ENCODE results near the gene MMS19.
"Not testable (repeated sequence)": the region's sequence is repeated elsewhere in the genome, so short reads cannot be mapped to it uniquely, and the experiment has no call there.

The MMS19 gene

GRCh38 chr10:97502916-97503315 is 4.7 kb upstream of the MMS19 start:
- no peak for DNase-seq

- no peak for DNase-seq
Measured at GRCh38 chr10:97500297-97500575, 2.0 kb upstream of the MMS19 start.

DNA sequence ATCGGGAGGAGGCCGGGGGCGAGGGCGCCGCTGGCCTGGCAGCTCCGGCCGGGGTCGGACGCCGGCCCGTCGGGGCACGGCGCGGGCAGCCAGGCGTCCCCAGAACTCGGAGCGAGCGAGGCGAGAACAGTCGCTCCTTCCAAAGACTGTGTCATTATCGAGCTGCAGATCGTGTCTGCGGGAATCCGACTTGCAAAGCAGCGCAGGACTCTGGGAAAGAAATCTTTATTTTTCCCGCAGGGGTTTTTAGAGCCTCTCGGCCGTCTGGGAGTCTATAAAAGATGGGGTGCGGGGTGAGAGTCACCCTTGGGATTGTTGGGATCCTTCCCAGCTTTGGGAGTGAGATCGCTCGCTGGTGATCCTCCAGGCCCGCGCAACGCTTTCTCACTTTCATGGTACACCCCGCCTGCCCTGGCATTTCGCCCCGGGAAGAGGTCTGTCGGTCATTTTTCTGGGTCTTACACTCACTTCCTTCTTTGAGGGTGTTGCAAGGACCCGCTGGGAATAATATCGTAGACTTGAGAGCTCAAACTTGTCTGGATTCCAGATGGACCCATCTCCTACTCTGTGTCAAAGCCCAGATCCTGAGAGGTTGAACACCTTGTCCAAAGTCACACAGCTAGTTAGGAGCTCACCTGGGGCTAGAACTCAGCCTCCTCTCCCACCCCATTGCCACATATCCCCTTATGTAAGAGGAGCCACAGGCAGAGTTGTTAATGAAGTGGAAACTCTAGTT is 1.5 kb upstream of the MMS19 start:
- DNase-seq: no peak

GRCh38 chr10:97498841-97499560 is 779 bp upstream of the MMS19 start, which contains the start of gene UBTD1:
TSS of gene UBTD1 (plus strand) at chr10:97498924. CDS start at chr10:97499204, 280 bp downstream.
- DNase-seq: no peak

DNA sequence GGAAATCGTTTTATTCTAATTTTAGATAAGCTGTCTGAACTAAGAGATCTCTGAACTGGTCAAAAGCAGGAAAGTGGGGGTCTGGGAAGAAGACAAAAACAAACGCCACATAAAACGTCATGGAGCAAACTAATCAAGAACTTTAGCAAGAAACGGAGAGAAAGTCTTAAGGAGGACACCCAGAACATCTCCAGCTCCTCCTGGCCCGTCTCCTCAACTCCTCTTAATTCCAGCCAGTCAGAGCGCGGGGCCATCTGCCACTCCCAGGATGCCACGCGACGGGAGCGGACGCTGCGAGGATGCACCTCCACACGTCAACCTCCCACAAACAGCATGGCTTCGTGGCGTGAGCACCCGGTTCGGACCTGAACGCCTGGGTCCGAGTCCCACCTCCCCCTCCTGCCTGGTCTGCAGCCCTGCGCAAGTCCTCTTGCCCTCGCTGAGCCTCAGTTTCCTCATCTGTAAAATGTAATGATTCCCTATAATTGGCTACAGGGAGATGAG is 598 bp downstream of the MMS19 start:
- DNase-seq: peak; percentile 73

DNA sequence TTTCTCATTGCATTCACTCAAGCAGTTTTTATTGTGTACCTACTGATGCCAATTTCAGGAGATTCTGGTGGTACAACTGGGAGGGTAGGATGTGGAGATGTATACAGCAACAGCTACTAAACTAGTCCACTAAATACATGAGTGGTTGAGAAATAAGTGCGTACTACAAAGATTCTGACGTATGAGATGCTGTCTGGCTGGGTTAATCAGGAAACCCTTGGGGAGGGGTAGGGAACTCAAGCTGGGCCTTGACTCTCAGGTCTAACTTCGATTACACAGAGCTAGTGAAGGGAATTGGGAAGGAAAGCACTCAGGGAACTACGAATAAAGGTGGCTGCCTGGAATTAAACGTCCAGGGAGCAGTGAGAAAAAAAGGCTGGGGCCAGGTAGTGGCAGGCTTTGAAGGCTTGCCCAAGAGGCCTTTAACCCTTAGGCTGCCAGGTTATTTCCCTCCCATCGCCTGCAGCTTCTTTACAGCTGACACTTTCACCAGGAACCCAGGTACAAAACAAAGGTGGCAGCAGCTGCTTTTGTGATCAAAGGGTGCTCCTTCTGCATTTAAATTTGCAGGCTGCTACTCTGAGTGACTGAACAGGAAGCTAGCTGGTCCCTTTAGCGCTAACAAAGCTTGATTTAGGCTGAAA is 3.2 kb downstream of the MMS19 start:
- DNase-seq: no peak

GRCh38 chr10:97494151-97494550 is 4.1 kb downstream of the MMS19 start:
- no peak for DNase-seq

DNA sequence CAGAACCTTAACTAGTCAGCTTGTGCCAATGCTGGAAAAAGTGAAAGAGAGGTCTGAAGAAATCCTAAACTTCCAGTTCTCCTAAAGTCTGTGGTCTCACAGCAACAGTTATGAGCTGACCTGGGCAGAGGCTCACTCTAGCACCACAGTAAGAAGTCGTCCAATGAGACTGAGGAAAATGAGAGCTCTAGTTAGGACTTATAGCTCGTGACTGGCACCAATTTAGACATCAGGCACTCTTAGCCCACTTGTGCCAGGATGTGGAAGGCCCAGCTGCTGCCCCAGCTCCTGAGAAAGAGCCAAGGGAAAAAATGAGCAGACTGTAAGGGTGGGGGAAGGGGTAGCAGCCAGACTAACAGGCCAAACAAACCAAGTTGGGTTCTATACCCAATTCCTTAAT is 7.6 kb downstream of the MMS19 start:
- DNase-seq: no peak

- no peak for DNase-seq
Measured at GRCh38 chr10:97485647-97486281, 12.5 kb downstream of the MMS19 start.

GRCh38 chr10:97483921-97484320 is 14.3 kb downstream of the MMS19 start:
- DNase-seq: no peak

DNA sequence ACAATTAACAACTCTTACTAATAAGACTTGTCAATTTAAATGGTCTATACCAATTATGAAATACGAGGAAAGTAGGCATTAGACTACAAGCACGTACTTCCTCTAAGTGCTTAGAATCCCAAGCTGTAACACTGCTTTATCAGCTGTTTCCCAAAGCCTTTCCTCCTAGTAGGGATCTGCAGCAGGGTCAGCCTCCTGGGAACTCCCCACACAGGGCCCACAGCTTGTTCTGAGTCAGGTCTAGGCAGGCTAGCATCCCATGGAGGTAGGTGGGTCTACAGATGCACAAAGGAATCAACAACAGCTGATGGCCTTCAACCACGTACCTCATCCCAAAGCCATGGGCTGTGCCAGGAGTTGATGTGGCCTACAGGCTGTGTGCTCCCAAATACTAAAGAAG is 14.7 kb downstream of the MMS19 start:
- DNase-seq: no peak

DNA sequence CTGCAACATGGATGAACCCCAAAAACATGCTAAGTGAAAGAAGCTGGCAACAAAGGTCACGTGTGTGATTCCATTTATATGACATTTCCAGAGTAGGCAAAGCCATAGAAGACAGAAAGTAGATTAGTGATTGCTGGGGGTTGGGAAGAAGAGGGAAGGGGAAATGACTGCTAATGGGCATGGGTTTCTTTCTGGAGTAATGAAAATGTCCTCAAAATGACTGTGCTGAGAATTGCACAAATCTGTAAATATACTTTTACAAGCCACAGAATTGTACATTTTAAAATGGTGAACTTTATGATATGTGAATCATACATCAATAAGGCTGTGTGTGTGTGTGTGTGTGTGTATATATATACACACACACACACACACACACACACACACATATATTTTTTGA is 15.8 kb downstream of the MMS19 start:
- no peak for DNase-seq

DNA sequence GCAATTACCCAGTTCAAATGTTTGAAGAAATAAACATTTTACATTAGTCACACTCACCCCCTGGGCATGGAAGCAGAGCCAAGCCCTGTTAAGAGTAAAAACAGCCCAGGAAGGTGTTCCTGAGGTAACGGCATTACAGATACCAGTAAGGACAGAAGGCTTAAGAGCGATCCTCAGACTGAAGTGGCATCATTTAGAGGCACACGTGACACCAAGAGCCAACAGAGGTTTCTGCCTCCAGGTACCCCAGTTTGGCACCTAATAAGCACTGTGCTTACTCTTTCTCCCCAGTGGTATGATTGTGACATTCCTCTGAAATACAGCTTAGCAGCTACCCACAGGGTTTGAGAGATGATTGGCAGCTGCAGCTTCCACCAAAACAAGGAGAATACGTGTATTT is 17.2 kb downstream of the MMS19 start:
- no peak for DNase-seq

- DNase-seq: no peak
Measured at GRCh38 chr10:97479939-97480338, 18.3 kb downstream of the MMS19 start.

GRCh38 chr10:97479410-97479809 is 18.8 kb downstream of the MMS19 start:
- not testable (repeated sequence) for DNase-seq

DNA sequence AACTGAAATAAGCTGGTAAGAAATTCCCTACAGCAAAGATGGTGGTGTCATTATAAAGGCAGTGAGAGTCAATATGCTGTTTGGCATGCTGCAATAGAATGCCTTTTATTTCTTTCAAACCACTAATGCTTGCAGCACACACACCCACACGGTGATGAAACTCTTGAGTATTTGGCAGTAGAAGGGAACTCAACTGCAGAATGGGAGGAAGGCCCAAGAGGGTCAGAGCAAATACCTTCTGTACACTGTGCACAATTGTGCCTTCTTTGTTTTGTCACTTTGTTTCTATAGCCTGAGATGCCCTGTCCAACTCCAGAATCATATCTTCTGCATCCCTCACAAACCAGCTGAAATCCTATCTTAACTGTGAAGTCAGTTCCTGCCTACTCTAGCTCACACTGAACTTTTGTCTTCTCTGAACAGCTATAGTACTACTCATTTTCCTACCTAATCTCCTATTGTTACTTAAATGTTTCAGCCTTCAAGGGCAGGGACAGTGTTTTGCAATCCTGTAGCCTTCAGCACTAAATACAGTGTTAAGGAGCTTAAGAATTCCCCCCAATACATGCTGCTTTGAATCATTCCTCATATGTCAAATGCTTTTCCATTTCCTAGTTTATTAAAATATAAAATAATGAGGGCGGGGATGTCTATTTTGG is 22.2 kb downstream of the MMS19 start:
- DNase-seq: no peak

DNA sequence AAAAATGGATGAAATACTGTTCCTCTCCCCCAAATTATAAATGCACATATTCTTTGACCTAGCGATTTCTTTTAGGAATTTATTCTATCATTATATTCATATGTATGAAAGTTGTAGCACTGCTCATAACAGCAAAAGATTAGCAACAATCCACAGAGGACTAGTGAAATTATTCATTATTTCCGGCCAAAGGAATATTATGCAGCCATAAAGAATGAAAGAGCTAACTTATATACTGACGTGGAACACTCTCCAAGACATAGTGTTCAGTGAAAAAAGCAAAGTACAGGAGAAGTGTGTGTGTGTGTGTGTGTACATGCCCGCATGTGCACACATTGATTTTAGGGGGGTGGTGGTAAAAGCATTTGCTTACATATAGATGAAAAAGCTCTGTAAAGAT is 23.3 kb downstream of the MMS19 start:
- DNase-seq: no peak

- not testable (repeated sequence) for DNase-seq
Measured at GRCh38 chr10:97468781-97469180, 29.4 kb downstream of the MMS19 start.

GRCh38 chr10:97468162-97468561 is 30.1 kb downstream of the MMS19 start:
- no peak for DNase-seq

- DNase-seq: no peak
Measured at GRCh38 chr10:97466755-97467154, 31.5 kb downstream of the MMS19 start.

- no peak for DNase-seq
Measured at GRCh38 chr10:97465982-97466381, 32.2 kb downstream of the MMS19 start.

GRCh38 chr10:97464226-97464625 is 34.0 kb downstream of the MMS19 start:
- no peak for DNase-seq
